Body of pancreas (tissue), 4 donors: ENCODE measurements around the gene ANGPTL1. TPM values are rescaled to one million over a fixed set of nuclear protein-coding genes. Genes with fewer than 3 reads are reported as not detected.

Experiments
- ATAC-seq: fragments of 150-250 bp; one replicate; pipeline ENCODE4 v1.9.1; 2016
- DNase-seq, 4 donors: peaks; one replicate each; pipeline ENCODE4 v3.0.0-alpha.2; 2019
- H3K27ac ChIP-seq, 4 donors: fragments of 200-600 bp; sonication (generic); 1 replicate in 3 of 4; 2 replicates in 1 of 4; pipeline versions ENCODE4 v1.5.1 to v1.6.1; 2016 to 2019; ENCODE audit warnings: mild to moderate bottlenecking in 1 of 4, mixed read lengths in 1 of 4, moderate library complexity in 1 of 4
- H3K27me3 ChIP-seq, 2 donors: fragments of 200-600 bp; sonication (generic); one replicate each; pipeline ENCODE4 v1.6.0; 2016; ENCODE audit warnings: mild to moderate bottlenecking in 1 of 2
- H3K36me3 ChIP-seq, 2 donors: fragments of 200-600 bp; sonication (generic); replicated peaks in 1 of 2; 2 replicates each; pipeline ENCODE4 v1.5.1; 2016; ENCODE audit warnings: low read depth in 2 of 2; ENCODE audit not compliant: insufficient read depth in 1 of 2
- H3K4me1 ChIP-seq: fragments of 200-600 bp; sonication (generic); one replicate; pipeline ENCODE4 v1.6.0; 2016
- H3K4me3 ChIP-seq, 2 donors: fragments of 200-600 bp; sonication (generic); 1 replicate in 1 of 2; 2 replicates in 1 of 2; pipeline ENCODE4 v1.5.1; 2016 to 2019
- H3K9me3 ChIP-seq, 3 donors: fragments of 200-600 bp; sonication (generic); 1 replicate in 2 of 3; 2 replicates in 1 of 3; pipeline ENCODE4 v1.5.1; 2016
- POLR2A ChIP-seq, 3 donors: fragments of 450-650 bp; IDR thresholded peaks; one replicate each; pipeline ENCODE4 v1.6.1; 2016; ENCODE audit warnings: antibody characterized with exemption in 3 of 3, mild to moderate bottlenecking in 2 of 3
- WGBS, 2 donors: methylation state at CpG; one replicate each; pipeline ENCODE4 v1.1.5; 2017; 5-methylcytosine and 5-hydroxymethylcytosine counted together
- intact Hi-C: fragments of 100-400 bp; cut with DNase I; formaldehyde crosslinking; loops from one replicate; pipeline ENCODE4 v1.15.1; 2023
- total RNA-seq, 2 donors: library from RNA; depleted of rRNA; stranded (reverse); fragments of >200 nt; gene quantifications; one replicate each; pipeline ENCODE4 v1.1.0, GENCODE V29; 2016
- TF ChIP-seq, protein P1 (sequence below), 7 experiments: fragments of 450-650 bp in 4 of 7; fragments of 200-600 bp in 3 of 7; sonication (generic) in 3 of 7; IDR thresholded peaks; one replicate each; pipeline ENCODE4 v1.5.1; 2016 to 2019; ENCODE audit warnings: antibody characterized with exemption in 7 of 7

Gene ANGPTL1
- total RNA-seq, 2 donors from 2014 or later: 9.3 to 19.8 TPM

DNA sequence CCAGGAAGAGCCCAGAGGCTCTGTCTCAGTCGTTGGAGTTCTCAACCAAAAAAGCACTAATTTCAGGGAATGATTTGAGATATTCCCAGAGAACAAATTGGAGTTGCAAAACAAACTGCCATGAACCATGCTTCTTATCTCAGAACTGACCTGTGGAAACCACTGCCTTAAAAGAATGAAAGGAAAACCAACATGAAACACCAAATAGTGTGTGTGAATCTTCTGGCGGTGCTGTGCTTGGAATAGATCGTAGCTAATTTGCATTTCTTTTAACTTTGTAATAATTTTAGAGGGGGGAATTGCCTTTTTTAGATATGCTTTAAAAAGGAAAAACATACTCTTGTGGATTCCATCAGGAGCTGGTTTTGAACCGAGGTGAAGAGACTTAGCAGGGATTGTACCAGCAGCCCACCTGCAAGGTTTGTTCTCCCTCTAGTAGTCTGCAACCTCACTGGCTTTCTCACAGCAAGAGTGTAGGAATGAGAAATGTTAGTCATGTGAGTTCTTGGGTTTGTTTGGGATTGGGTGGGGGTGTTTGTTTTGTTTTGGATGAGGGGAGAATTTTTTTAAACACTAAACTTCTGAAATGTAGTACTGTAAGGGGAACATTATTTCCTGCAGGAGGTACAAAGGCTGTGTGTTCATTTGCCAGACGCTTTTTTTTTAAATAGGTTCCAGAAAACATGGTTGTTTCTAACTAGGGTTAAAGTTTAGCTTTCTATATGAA lies 45.7 kb upstream of the ANGPTL1 start:
- H3K27ac ChIP-seq: peak overlapping the region in 2 of 4 donors; percentile 6 to 43
- intact Hi-C loops: no loop called here
- no peaks in the 10 kb centered on the region for H3K36me3 ChIP-seq
- 57 to 73% methylated on average over 5 of the region's 5 CpGs for WGBS, 2 donors
- no peak overlapping the region for H3K4me3 ChIP-seq
- H3K27me3 ChIP-seq: no peaks in the 10 kb centered on the region
- TF ChIP-seq, protein P1, sequence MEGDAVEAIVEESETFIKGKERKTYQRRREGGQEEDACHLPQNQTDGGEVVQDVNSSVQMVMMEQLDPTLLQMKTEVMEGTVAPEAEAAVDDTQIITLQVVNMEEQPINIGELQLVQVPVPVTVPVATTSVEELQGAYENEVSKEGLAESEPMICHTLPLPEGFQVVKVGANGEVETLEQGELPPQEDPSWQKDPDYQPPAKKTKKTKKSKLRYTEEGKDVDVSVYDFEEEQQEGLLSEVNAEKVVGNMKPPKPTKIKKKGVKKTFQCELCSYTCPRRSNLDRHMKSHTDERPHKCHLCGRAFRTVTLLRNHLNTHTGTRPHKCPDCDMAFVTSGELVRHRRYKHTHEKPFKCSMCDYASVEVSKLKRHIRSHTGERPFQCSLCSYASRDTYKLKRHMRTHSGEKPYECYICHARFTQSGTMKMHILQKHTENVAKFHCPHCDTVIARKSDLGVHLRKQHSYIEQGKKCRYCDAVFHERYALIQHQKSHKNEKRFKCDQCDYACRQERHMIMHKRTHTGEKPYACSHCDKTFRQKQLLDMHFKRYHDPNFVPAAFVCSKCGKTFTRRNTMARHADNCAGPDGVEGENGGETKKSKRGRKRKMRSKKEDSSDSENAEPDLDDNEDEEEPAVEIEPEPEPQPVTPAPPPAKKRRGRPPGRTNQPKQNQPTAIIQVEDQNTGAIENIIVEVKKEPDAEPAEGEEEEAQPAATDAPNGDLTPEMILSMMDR (IDR thresholded peaks at IDR 0.05): no peak
- no peak for TF ChIP-seq POLR2A (IDR thresholded peaks at IDR 0.05)
- H3K4me1 ChIP-seq: peaks cover 17% of the 10 kb centered on the region
- peak; percentile 15 for ATAC-seq
- no peaks in the 10 kb centered on the region for H3K9me3 ChIP-seq
- no peak for DNase-seq

DNA sequence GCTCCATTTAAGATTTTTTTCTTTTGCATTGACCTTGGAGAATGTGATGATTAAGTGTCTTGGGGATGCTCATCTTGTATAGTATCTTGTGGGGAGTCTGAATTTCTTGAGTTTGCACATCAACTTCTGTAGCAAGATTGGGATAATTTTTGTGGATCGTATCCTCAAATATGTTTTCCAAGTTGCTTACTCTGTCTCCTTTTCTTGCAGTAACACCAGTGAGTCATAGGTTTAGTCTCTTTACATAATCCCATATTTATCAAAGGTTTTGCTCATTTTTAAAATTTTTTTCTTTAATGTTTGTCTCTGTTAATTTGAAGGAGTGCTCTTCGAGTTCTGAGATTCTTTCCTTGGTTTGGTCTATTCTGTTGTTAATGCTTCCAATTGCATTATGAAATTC lies 41.7 kb upstream of the ANGPTL1 start:
- WGBS, 2 donors: 93 to 95% methylated on average over 2 of the region's 2 CpGs
- H3K9me3 ChIP-seq: no peaks in the 10 kb centered on the region

DNA sequence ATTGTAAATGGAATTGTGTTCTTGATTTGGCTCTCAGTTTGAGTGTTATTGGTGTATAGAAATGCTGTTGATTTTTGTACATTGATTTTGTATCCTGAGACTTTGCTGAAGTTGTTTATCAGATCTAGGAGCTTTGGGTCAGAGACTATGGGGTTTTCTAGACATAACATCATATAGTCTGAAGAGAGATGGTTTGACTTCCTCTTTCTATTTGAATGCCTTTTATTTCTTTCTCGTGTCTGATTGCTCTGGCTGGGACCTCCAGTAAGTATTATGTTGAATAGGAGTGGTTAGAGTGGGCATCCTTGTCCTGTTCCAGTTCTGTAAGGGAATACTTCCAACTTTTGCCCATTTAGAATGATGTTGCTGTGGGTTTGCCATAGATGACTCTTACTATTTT lies 39.1 kb upstream of the ANGPTL1 start:
- intact Hi-C loops: no loop called here
- Histone ChIP-seq H3K9me3 (no peaks in the 10 kb centered on the region), H3K4me1 (no peaks in the 10 kb centered on the region), H3K27ac (no peak overlapping the region), H3K27me3 (no peaks in the 10 kb centered on the region), H3K4me3 (no peak overlapping the region), H3K36me3 (no peaks in the 10 kb centered on the region)
- no peak for TF ChIP-seq POLR2A (IDR thresholded peaks at IDR 0.05)
- TF ChIP-seq, protein P1 (IDR thresholded peaks at IDR 0.05): no peak
- ATAC-seq (no peak), DNase-seq (no peak)
- WGBS, 2 donors: 86 to 100% methylated on average over 1 of the region's 1 CpG

More for the DNA sequence above, 41.7 kb upstream of the ANGPTL1 start:
- no peak for TF ChIP-seq POLR2A (IDR thresholded peaks at IDR 0.05)
- TF ChIP-seq, protein P1 (IDR thresholded peaks at IDR 0.05): no peak
- H3K27me3 ChIP-seq: no peaks in the 10 kb centered on the region
- intact Hi-C loops: no loop called here
- DNase-seq (no peak), ATAC-seq (no peak)
- no peak overlapping the region for H3K27ac ChIP-seq
- H3K4me3 ChIP-seq: no peak overlapping the region
- H3K4me1 ChIP-seq: no peaks in the 10 kb centered on the region
- H3K36me3 ChIP-seq: no peaks in the 10 kb centered on the region

DNA sequence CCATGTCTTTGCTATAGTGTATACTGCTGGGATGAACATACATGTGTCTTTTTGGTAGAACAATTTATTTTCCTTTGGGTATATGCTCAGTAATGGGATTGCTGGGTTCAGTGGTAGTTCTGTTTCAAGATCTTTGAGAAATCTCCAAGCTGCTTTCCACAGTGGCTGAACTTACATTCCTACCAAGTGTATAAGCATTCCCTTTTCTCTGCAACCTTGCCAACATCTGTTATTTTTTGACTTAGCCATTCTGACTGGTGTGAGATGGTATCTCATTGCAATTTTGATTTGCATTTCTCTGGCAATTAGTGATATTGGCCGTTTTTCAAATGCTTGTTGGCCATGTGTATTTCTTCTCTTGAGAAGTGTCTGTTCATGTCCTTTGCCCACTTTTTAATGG lies 37.5 kb upstream of the ANGPTL1 start:
- Histone ChIP-seq H3K4me1 (no peaks in the 10 kb centered on the region), H3K27me3 (no peaks in the 10 kb centered on the region), H3K4me3 (no peak overlapping the region), H3K27ac (no peak overlapping the region), H3K9me3 (no peaks in the 10 kb centered on the region), H3K36me3 (no peaks in the 10 kb centered on the region)
- WGBS, 2 donors: 42 to 55% methylated on average over 1 of the region's 1 CpG
- TF ChIP-seq, protein P1 (IDR thresholded peaks at IDR 0.05): no peak
- no peak for TF ChIP-seq POLR2A (IDR thresholded peaks at IDR 0.05)
- DNase-seq: no peak
- no peak for ATAC-seq
- intact Hi-C loops: no loop called here
